Ovary (tissue), 9 donors: ENCODE data around the gene DGUOK. TPM values are rescaled to one million over a fixed set of nuclear protein-coding genes. Genes with fewer than 3 reads are reported as not detected.

ENCODE experiments used
- DNase-seq, 5 donors: peaks; one replicate each; pipeline ENCODE4 v3.0.0-alpha.2; 2019 to 2020
- H3K27ac ChIP-seq, 2 donors: fragments of 200-600 bp; one replicate each; pipeline versions ENCODE4 v1.5.1 to v1.8.0; 2019 to 2022
- H3K27me3 ChIP-seq: fragments of 200-600 bp; one replicate; pipeline ENCODE4 v1.8.0; 2022
- H3K36me3 ChIP-seq: fragments of 200-600 bp; sonication (generic); one replicate; pipeline ENCODE4 v1.5.1; 2019
- H3K4me1 ChIP-seq: one replicate; pipeline ENCODE4 v1.8.1; 2013; ENCODE audit warnings: mild to moderate bottlenecking, moderate library complexity; ENCODE audit not compliant: insufficient read depth
- H3K4me3 ChIP-seq: fragments of 200-600 bp; sonication (generic); one replicate; pipeline ENCODE4 v1.5.1; 2017
- H3K9me3 ChIP-seq, 2 donors: fragments of 200-600 bp in 1 of 2; sonication (generic) in 1 of 2; one replicate each; pipeline versions ENCODE4 v1.5.1 to v1.8.1; 2013 to 2019; ENCODE audit warnings: mild to moderate bottlenecking in 1 of 2, moderate library complexity in 1 of 2
- CTCF ChIP-seq, 3 donors: fragments of 450-650 bp in 2 of 3; fragments of 200-600 bp in 1 of 3; IDR thresholded peaks; one replicate each; pipeline versions ENCODE4 v1.5.1 to v1.8.0; 2016 to 2022; ENCODE audit warnings: antibody characterized with exemption in 3 of 3, mild to moderate bottlenecking in 1 of 3
- EP300 ChIP-seq: sonication (generic); formaldehyde crosslinking; IDR thresholded peaks from one replicate; pipeline ENCODE4 v1.6.1; 2017; ENCODE audit warnings: antibody characterized with exemption
- POLR2A ChIP-seq: fragments of 450-650 bp; IDR thresholded peaks from one replicate; pipeline ENCODE4 v1.6.1; 2017; ENCODE audit warnings: antibody characterized with exemption, mild to moderate bottlenecking, moderate library complexity
- WGBS, 3 donors: extraction: QIAGEN DNeasy Blood & Tissue Kit in 1 of 3; methylation state at CpG; one replicate each; pipeline versions ENCODE4 v1.1.5 to v1.1.7; 2013 to 2017; 5-methylcytosine and 5-hydroxymethylcytosine counted together
- intact Hi-C, 4 donors: fragments of 100-400 bp; cut with DNase I; formaldehyde crosslinking; loops; one replicate each; pipeline versions ENCODE4 v1.11.0 to v1.15.1; 2022 to 2023
- polyA plus RNA-seq, 2 donors: library from polyadenylated mRNA; stranded (reverse); fragments of 200-250 nt in 1 of 2; fragments of 350-450 nt in 1 of 2; fragmentation: Illumina TruSeq in 1 of 2; extraction: RNeasy Lipid Tissue Mini Kit (QIAGEN cat#74804) in 1 of 2; gene quantifications; one replicate each; pipeline ENCODE4 v1.2.3, GENCODE V29; 2013 to 2014
- total RNA-seq, 7 donors: library from RNA; depleted of rRNA in 2 of 7; stranded (reverse); fragments of >200 nt in 2 of 7; fragmentation: NEBNext Ultra II Directional in 3 of 7; extraction: Animal tissue kit (Norgen Biotek cat#: 25700) in 3 of 7; gene quantifications; one replicate each; pipeline versions ENCODE4 v1.1.0 to v1.2.4, GENCODE V29; 2016 to 2023
- donor health status: DM: no; HTN: no; CAD: no; lungs with moderate emphysema.
- donor health status: DM: no; HTN: no; CAD: no.
- donor health status: Bipolar disorder and iron deficiency.
- donor health status: DM: yes; HTN: yes; CAD: no.
- donor health status: DM: no; HTN: no; CAD: no.
- donor health status: DM: yes; HTN: yes; CAD: no.

The DGUOK gene
- total and polyA plus RNA-seq, 9 donors: 45.8 to 84.1 (median 57.4) TPM

GRCh38 chr2:73987109-73987947 lies 60.6 kb downstream of the DGUOK start:
- TF ChIP-seq EP300 (no peak), POLR2A (no peak), CTCF (IDR thresholded peaks at IDR 0.05) (no peak)
- no peak overlapping the region for H3K4me3 ChIP-seq
- no peaks in the 10 kb centered on the region for H3K27me3 ChIP-seq
- no peaks in the 10 kb centered on the region for H3K36me3 ChIP-seq
- H3K4me1 ChIP-seq: peaks cover 14% of the 10 kb centered on the region
- WGBS, 3 donors: 58 to 66% (median 64%) methylated on average over 24 of the region's 24 CpGs
- H3K27ac ChIP-seq: no peak overlapping the region
- intact Hi-C loops: no loop called here
- no peak for DNase-seq
- no peaks in the 10 kb centered on the region for H3K9me3 ChIP-seq

GRCh38 chr2:73987948-73988700 lies 61.4 kb downstream of the DGUOK start:
- no peak for TF ChIP-seq EP300
- Histone ChIP-seq H3K4me3 (no peak overlapping the region), H3K27me3 (no peaks in the 10 kb centered on the region), H3K36me3 (no peaks in the 10 kb centered on the region), H3K9me3 (no peaks in the 10 kb centered on the region), H3K27ac (no peak overlapping the region), H3K4me1 (peaks cover 14% of the 10 kb centered on the region)
- DNase-seq: no peak
- intact Hi-C loops: no loop called here
- 25 to 39% (median 30%) methylated on average over 10 of the region's 10 CpGs for WGBS, 3 donors

GRCh38 chr2:73989972-73990371 lies 63.3 kb downstream of the DGUOK start:
- 93 to 100% (median 100%) methylated on average over 2 of the region's 2 CpGs for WGBS, 3 donors
- intact Hi-C loops: no loop called here

GRCh38 chr2:73990531-73990930 lies 63.9 kb downstream of the DGUOK start:
- DNase-seq: no peak
- H3K4me1 ChIP-seq: peaks cover 9% of the 10 kb centered on the region
- no peak overlapping the region for H3K27ac ChIP-seq
- 94 to 100% (median 95%) methylated on average over 1 of the region's 1 CpG for WGBS, 3 donors
- H3K4me3 ChIP-seq: no peak overlapping the region
- no peaks in the 10 kb centered on the region for H3K27me3 ChIP-seq
- H3K36me3 ChIP-seq: no peaks in the 10 kb centered on the region
- TF ChIP-seq CTCF (IDR thresholded peaks at IDR 0.05) (no peak), POLR2A (no peak), EP300 (no peak)
- intact Hi-C loops: no loop called here
- no peaks in the 10 kb centered on the region for H3K9me3 ChIP-seq

More at GRCh38 chr2:73989972-73990371, 63.3 kb downstream of the DGUOK start:
- Histone ChIP-seq H3K27me3 (no peaks in the 10 kb centered on the region), H3K4me1 (peaks cover 9% of the 10 kb centered on the region), H3K27ac (no peak overlapping the region), H3K9me3 (no peaks in the 10 kb centered on the region), H3K4me3 (no peak overlapping the region), H3K36me3 (no peaks in the 10 kb centered on the region)
- TF ChIP-seq POLR2A (no peak), EP300 (no peak), CTCF (IDR thresholded peaks at IDR 0.05) (no peak)
- no peak for DNase-seq
